AG09309 (cell line): ENCODE results near the gene NQO1.
"Not testable (repeated sequence)": the region's sequence is repeated elsewhere in the genome, so short reads cannot be mapped to it uniquely, and the experiment has no call there.

ENCODE experiments used
- DNase-seq: peaks from one replicate; pipeline ENCODE4 v3.0.0-alpha.2; 2010; ENCODE audit warnings: low read depth
- H3K4me3 ChIP-seq: 2 replicates; pipeline ENCODE4 v1.5.1; 2011; ENCODE audit warnings: mild to moderate bottlenecking, low read depth, low read length, moderate library complexity; ENCODE audit not compliant: control insufficient read depth
- TF ChIP-seq, protein P1 (sequence below): IDR thresholded peaks from 2 replicates; pipeline ENCODE4 v1.5.1; 2011; ENCODE audit warnings: mild to moderate bottlenecking, low read depth, low read length, inconsistent platforms; ENCODE audit not compliant: insufficient read depth, control insufficient read depth; ENCODE audit errors: missing control alignments

NQO1 gene

DNA sequence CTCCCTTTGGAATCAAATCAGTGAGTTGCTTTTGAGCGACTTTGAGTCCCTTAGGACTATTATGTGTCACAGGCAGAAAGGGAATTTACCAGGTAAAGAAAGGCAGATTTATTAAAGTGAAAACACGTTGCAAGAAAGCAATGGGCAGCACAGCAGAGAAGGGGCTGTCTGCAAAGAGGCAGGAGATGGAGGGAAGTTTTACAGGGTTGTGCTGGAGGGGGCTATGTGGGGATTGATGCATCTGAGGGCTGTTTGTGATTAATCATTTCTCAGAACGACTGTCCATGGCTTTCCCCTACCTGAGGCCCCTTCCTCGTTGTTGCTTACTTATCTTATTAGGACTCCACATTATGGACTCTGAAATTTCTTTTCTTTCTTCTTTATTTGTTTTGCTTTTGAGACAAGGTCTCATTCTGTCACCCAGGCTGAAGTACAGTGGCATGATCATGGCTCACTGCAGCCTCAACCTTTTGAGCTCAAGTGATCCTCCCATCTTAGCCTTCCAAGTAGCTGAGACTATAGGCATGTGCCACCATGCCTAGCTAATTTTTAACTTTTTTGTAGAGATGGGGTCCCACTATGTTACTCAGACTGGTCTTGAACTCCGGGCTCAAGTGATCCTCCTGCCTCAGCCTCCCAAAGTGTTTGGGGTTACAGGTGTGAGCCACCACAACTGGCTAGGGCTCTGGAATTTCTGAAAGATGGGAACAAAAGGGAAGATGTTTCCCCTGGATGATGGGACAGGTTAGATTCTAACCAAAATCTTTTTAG lies 41.3 kb upstream of the NQO1 start:
- TF ChIP-seq, protein P1, sequence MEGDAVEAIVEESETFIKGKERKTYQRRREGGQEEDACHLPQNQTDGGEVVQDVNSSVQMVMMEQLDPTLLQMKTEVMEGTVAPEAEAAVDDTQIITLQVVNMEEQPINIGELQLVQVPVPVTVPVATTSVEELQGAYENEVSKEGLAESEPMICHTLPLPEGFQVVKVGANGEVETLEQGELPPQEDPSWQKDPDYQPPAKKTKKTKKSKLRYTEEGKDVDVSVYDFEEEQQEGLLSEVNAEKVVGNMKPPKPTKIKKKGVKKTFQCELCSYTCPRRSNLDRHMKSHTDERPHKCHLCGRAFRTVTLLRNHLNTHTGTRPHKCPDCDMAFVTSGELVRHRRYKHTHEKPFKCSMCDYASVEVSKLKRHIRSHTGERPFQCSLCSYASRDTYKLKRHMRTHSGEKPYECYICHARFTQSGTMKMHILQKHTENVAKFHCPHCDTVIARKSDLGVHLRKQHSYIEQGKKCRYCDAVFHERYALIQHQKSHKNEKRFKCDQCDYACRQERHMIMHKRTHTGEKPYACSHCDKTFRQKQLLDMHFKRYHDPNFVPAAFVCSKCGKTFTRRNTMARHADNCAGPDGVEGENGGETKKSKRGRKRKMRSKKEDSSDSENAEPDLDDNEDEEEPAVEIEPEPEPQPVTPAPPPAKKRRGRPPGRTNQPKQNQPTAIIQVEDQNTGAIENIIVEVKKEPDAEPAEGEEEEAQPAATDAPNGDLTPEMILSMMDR = no peak
- H3K4me3 ChIP-seq = no peak overlapping the region
- DNase-seq = no peak

DNA sequence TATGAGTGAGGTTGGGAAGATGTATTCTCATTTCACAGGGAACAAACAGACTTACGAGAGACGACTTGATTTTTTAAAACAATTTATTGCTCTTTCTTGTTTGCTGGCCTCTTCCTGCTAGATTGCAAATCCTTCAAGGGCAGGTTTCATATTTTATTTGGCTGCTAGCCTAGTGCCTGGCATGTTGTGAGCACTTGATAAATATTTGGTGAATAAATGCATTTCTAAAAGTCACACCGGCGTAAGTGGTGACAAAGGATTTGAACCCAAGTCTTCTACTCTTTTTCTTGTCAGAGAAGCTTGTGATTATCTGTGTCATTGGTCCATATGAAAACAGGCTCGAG lies 37.2 kb upstream of the NQO1 start:
- H3K4me3 ChIP-seq = no peak overlapping the region
- TF ChIP-seq, protein P1 = no peak
- DNase-seq = no peak

DNA sequence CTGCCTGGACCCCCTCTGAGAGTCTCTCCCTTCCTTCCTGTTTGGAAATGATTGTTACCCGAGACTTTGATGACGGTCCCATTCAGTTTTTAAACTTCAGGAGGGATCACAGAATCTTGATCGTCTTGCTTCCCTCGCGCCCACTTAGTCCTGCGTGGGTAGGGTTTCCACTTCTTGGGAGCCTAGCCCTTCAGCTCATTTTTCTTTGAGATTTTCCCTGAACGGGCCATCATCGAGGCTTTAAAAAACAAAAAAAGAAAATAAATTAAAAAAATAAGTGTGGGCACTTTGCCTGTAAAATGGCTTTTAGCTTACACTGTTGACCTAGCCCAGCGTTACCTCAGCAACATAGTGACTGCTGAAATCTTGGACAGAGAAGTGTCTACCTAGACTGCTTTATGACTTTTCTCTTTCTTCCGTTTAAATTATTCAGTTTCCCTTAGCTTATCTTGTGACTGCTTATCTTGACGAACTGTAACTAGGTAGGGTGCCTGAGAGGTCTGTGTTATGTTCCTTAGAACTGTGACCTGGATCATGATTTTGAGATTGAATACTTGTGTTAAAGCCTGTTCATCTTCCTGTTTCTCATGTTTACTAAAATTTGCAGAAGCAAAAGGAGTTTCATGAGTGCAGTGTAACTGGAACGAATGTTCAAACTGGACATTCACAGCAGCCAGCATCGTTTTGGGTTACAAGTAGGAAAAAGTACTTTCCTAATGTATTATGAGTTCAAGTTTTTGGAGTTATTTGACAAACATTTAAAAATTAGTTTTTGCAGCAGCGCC lies 36.6 kb upstream of the NQO1 start:
- H3K4me3 ChIP-seq = peak overlapping the region; percentile 87
- TF ChIP-seq, protein P1 = no peak
- no peak for DNase-seq

DNA sequence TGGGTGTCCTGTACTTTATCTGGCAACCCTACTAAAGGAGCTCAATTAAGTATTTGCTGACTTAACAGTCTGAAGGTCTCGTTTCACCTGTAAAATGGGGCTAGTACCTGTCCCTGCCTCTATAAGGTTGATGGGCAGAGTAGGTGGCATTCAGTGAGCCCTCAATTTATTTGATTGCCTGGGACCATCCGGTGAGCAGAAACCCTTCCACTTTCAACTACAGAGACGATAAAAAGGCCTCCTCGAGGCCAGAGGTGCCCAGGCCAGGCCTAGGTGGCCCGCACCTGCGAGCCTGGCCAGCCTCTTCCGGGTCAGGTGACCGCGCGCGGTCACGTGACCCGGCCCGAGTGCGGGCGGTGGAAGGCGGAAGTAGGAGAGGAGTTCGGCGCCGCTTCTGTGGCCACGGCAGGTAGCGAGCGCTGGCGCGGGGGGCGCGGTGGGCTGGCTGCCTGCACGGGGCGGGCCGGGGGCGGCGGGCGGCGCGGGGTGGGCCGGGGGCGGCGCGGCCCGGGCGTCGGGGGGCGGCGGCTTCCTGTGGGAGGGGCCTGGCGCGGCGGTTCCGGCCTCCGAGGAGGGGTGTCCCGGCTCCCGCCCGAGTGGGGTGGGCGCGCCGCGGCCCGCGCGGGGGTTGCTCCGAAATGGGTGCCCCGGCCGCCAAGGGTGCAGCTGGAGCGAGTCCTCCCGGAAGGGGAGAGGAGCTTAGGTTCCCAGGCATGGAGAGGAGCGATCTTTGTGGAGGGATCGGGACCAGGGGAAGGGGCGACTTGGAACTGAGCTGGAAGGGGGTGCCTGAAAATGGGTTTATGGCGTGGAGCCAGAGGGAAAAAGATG lies 35.8 kb upstream of the NQO1 start, which contains the start of gene WWP2:
Gene WWP2 (plus strand): TSS at position 350 of the 831 bp plus-strand sequence. CDS start 24,679 bp downstream, outside the sequence.
- no peak for DNase-seq
- H3K4me3 ChIP-seq = peak within 1 kb of the TSS; percentile 87
- TF ChIP-seq, protein P1 = no peak

DNA sequence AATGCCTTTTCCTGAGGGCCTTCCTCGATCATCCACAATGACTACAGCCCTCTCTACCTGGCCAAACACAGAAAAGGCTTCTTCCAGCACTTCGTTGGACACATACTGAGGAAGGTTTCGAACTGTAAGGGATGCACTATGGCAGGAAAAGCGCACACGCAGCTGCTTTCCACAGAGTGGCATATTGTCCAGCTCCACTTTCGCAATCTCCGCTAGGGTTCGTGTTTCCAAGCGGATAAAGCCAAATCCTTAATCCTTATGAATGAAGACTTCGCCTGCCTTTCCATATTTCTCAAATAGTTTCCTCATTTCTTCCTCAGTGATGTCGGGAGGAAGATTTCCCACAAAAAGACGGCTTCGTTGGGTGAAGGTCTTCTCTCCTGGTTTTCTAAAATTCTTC lies 31.0 kb upstream of the NQO1 start:
- DNase-seq = not testable (repeated sequence)

DNA sequence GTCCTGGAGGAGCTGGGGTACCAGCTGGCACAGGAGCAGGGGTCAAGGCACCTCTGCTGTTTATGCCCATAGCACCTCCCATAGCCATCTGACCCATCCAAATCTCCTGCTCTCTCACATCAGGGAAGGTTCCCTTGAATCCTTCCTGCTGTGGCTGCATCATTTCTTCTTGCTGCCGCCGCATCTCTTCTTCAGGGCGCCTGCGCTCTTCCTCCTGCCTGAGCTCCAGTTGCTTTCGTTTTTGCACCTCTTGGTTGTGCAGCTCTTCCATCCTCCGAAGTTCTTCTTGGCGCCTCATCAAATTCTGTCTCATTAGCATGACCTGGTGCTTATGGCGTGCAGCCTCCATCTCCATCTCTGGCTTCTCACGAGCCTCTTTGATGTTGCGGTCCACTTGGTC lies 30.3 kb upstream of the NQO1 start:
- DNase-seq = no peak
- no peak overlapping the region for H3K4me3 ChIP-seq
- TF ChIP-seq, protein P1 = no peak

More for the DNA sequence above, 31.0 kb upstream of the NQO1 start:
- not testable (repeated sequence) for H3K4me3 ChIP-seq
